Measurements from ENCODE around the gene CAB39L.

Gene CAB39L

DNA sequence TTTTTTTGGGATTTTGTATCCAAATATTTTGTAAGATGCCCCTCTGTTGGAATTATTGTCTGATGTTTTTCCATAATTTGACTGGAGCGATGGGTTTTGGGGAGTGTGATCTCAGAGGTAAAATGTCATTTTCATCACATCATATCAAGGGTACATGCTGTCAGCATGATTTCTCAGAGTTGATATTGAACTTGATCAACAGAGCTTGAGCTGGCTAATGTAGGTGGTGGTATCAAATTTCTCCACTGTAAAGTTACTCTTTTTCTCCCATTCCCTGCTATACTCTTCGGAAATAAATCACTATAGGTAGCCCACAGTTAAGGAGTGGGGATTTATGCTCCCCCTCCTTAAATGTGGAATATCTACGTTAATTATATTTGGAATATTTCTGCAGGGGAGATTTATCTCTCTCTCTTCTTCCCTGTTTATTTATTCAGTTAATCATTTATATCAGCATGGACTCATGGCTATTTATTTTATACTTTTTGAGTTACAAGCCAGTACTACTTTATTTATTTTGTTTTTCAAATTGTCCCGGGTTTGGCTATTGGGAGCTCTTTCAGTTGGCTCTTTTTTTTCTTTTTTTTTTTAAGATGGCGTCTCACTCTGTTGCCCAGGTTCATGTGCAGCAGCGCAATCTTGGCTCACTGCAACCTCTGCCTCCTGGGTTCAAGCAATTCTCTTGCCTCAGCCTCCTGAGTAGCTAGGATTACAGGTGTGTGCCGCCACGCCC is 9.0 kb upstream of the CAB39L start:
- no peak overlapping the region for H3K4me3 ChIP-seq (ENCODE audit: low read length)
- TF ChIP-seq ZNF274 (IDR thresholded peaks at IDR 0.05; ENCODE audit: low read depth, low read length), result no peak

DNA sequence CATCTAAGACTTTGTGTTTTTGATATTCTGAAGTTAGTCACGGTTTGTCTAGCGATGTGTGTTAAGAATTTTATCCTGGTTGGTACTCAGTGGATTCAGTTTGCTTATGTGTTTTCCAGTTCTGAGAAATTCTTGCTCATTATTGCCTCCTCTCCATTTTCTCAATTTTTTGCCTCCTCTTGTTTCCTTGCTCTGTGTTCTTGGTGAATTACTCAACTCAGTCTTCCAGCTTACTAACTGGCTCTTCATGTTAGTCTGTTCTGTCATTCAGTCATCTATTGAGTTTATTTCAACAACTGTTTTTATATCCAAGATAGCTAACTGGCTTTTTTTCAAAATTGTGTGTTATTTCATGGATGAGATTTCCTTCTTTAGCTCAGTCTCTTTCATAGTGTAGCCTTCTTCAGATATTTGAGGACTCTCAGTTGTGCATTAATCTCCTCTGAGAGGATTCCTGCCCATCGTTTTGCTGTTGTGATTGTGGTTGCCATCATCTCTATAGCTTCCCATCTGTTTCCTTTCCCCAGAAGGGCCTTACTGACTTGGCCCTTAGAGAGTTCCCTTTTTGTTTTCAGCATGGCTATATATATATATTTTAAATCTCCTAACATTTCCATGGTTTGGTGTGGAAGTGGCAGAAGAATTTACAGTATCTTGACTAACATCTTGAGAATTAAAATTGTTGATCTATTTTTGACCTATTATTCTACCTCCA is 6.4 kb upstream of the CAB39L start:
- no peak for TF ChIP-seq ZNF274 (IDR thresholded peaks at IDR 0.05; ENCODE audit: low read depth, low read length)
- H3K4me3 ChIP-seq (ENCODE audit: low read length), result no peak overlapping the region

DNA sequence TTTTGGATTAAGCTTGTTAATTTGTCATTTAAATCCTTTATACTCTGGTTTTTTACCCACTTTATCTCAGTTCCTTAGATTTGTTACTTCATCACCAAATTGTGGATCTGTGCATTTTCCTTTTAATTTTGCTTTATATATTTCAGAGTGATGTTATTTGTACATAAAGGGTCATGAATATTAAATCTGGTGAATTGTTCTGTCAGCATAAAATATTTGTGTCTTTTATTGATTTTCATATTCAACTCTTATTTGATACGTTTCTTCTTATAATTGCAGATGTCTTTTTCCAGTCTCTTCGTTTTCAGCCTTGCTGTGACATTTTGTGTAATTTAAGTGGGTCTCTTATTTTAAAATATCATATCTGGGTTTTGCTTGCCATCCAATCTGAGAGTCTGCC is 4.9 kb upstream of the CAB39L start:
- TF ChIP-seq ZNF274 (IDR thresholded peaks at IDR 0.05; ENCODE audit: low read depth, low read length), result no peak
- no peak overlapping the region for H3K4me3 ChIP-seq (ENCODE audit: low read length)

DNA sequence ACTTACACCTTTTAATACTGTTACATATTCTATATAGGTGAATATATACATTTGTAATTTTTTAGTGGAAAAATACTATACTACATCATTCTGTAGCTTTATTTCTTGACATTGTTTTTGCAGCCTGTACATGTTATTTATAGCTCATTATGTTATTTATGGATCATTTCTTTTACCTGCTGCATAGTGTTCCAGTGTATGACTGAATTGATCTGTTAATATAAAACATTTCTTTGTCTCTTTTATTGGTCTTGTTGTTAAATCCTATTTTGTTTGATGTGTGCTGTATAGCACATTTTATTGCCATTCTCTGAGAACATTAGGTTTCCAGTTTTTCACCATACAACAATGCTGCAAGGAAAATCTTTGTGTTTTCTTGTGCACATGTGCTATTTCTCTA is 2.6 kb upstream of the CAB39L start:
- H3K4me3 ChIP-seq (ENCODE audit: low read length), result no peak overlapping the region
- TF ChIP-seq ZNF274 (IDR thresholded peaks at IDR 0.05; ENCODE audit: low read depth, low read length), result no peak

DNA sequence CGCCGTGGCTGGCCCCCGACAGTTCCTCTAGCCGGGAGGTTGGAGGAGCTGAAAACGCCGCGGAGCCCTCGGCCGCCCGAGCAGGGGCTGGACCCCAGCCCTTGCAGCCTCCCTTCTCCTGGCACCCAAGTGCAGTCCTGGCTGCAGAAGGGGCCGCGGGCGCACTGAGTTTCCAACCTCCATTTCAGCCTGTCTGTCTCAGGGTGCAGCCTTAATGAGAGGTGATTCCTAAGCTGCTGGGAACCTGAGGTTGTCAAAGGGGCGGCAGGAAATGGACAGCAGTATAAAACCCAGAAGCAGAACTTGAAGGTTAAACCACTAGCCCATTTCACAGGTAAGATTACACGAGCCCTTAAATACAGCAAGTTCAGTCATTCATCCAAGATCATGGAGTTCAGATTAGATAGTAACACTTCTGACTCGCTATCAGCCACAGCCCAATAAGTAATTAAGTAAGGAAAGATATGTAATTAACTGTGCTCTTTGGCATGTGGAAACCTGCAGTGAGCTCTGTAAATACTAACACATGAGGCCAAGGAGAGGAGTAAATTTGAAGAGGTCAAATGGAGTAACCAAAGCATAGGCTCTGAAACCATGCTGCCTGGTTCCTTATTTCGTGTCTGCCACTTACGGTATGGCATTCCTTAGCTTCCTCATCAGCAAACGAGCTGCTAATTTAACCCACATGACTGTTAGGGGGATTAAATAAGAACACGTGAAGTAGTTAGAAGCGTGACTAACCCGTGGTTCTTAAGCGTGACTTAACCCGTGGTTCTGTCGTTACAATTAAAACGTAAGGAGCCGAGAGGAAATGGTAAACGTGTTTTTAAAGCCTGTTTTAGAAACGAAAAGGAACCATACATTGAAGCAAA is 896 bp upstream of the CAB39L start:
- no peak for TF ChIP-seq ZNF274 (IDR thresholded peaks at IDR 0.05; ENCODE audit: low read depth, low read length)
- H3K4me3 ChIP-seq (ENCODE audit: low read length), result peak overlapping the region; percentile 90

DNA sequence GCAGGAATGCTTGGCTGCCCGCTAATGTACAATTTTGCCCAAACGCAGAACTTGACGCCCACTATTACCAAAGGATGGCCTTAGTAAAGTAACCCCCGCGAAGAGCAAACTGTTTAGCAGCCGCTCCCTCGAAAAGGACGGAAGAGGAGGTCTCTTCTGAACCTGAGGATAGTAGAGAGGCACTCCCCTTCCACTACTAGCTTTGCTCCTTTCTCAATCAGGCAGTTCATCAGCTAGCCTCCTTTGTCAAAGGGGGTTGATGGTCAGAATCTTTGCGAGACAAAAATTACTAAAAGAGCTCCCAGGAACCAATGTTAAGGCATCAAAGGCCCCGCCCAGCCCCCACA is 534 bp downstream of the CAB39L start:
- H3K4me3 ChIP-seq (ENCODE audit: low read length), result peak overlapping the region; percentile 73
- TF ChIP-seq ZNF274 (IDR thresholded peaks at IDR 0.05; ENCODE audit: low read depth, low read length), result no peak

DNA sequence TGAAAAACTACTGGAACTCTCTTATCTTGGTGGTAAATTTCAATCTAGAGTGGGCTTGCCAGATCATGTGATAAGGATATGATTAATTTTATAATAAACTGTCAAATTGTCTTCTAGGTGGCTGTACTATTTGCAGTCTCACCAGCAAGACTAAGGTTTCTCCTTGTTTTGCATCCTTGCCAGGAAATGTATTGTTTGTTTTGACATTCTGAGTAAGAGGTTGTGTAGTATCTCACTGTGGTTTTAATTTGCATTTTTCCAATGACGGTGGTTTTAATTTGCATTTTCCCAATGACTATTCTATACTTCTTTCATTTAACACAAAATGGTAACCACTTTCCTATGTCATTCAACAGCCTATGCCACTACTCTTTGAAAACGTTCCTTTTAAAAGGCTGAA is 2.0 kb downstream of the CAB39L start:
- H3K4me3 ChIP-seq (ENCODE audit: low read length), result no peak overlapping the region
- TF ChIP-seq ZNF274 (IDR thresholded peaks at IDR 0.05; ENCODE audit: low read depth, low read length), result no peak

DNA sequence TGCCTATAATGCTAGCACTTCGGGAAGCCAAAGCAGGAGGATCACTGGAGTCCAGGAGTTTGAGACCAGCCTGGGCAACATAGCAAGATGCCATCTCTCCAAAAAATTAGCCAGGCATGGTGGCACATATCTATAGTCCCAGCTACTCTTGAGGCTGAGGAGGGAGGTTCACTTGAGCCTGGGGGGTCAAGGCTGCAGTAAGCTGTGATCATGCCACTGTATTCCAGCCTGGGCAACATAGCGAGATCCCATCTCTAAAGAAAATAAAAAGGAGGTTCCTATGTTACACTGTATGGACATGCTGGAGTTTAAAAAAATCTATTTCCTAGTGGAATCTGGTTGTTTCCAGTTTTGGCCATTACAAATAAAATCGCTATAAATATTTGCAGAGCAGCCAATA is 2.6 kb downstream of the CAB39L start:
- H3K4me3 ChIP-seq (ENCODE audit: low read length), result no peak overlapping the region
- TF ChIP-seq ZNF274 (IDR thresholded peaks at IDR 0.05; ENCODE audit: low read depth, low read length), result no peak

DNA sequence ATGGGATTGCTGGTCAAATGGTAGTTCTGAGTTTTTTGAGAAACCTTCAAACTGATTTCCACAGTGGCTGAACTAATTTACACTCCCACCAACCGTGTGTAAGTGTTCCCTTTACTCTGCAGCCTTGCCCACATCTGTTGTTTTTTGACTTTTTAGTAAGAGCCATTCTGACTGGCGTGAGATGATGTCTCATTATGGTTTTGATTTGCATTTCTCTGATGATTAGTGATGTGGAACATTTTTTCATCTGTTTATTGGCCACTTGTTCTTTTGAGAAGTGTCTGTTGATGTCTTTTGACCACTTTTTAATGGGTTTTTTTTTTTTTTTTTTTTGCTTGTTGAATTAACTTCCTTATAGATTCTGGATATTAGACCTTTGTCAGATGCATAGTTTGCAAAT is 4.3 kb downstream of the CAB39L start:
- H3K4me3 ChIP-seq (ENCODE audit: low read length), result no peak overlapping the region
- no peak for TF ChIP-seq ZNF274 (IDR thresholded peaks at IDR 0.05; ENCODE audit: low read depth, low read length)

DNA sequence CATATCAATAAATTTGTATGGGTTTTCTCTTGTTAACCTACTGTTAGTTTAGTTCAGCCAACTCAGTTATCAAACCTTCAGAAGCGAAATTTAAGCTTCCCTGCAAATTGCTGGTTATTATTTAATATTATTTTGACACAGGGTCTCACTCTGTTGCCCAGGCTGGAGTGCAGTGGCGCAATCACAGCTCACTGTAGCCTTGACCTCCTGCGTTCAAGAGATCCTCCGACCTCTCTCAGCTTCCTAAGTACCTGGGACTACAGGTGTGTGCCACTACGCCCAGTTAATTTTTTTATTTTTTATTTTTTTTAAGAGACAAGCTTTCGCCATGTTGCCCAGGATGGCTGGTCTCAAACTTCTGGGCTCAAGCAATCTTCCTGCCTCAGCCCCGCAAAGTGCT is 6.2 kb downstream of the CAB39L start:
- H3K4me3 ChIP-seq (ENCODE audit: low read length), result no peak overlapping the region
- TF ChIP-seq ZNF274 (IDR thresholded peaks at IDR 0.05; ENCODE audit: low read depth, low read length), result no peak

DNA sequence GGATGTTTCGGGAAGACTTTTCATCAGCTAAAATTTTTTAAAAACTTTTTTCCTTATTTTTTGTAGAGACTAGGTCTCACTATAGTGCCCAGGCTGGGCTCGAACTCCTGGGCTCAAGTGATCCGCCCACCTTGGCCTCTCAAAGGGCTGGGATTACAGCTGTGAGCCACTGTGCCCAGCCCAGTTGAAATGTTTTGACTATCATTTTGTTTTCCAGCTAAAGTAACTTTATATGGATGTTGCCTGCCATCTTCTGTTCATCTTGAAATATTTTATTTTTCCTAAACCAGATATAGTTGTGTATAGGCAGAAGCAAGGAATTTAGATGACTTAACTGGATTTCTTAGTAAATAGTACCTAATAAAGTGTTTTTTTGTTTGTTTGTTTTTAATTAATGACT is 7.0 kb downstream of the CAB39L start:
- TF ChIP-seq ZNF274 (IDR thresholded peaks at IDR 0.05; ENCODE audit: low read depth, low read length), result no peak
- no peak overlapping the region for H3K4me3 ChIP-seq (ENCODE audit: low read length)

DNA sequence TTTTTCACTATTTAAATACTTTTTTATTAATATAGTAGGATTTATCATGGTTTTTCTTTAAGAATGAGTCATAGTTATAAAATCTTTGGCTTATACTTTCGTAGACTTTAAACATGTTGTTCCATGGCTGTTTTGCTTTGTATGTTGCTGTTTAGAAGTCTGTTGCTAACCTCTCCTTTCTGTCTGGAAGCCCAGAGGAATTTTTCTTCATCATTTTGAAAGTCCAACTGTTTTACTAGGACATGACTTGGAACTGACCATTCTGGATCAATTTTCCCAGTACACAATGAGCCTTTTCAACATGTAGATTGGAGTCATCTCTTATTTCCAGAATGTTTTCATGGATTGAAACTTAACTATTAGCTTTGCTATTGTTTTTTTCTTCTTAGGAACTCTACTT is 7.9 kb downstream of the CAB39L start:
- H3K4me3 ChIP-seq (ENCODE audit: low read length), result no peak overlapping the region
- TF ChIP-seq ZNF274 (IDR thresholded peaks at IDR 0.05; ENCODE audit: low read depth, low read length), result no peak

DNA sequence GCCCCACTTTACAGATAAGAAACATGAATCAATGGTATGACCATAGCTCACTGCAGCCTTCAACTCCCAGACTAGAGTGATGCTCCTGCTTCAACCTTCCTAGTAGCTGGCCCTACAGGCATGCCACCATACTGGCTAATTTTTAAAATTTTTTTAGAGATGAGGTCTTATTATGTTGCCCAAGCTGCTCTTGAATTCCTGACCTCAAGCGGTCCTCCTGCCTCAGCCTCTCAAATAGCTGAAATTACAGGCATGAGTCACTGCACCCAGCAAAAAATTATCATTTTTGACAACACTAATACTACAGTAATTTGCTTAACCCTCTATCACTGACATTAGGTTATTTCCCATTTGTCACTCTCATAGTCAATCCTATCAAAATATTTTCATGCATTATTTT is 14.7 kb downstream of the CAB39L start:
- TF ChIP-seq ZNF274 (IDR thresholded peaks at IDR 0.05; ENCODE audit: low read depth, low read length), result no peak
- no peak overlapping the region for H3K4me3 ChIP-seq (ENCODE audit: low read length)

DNA sequence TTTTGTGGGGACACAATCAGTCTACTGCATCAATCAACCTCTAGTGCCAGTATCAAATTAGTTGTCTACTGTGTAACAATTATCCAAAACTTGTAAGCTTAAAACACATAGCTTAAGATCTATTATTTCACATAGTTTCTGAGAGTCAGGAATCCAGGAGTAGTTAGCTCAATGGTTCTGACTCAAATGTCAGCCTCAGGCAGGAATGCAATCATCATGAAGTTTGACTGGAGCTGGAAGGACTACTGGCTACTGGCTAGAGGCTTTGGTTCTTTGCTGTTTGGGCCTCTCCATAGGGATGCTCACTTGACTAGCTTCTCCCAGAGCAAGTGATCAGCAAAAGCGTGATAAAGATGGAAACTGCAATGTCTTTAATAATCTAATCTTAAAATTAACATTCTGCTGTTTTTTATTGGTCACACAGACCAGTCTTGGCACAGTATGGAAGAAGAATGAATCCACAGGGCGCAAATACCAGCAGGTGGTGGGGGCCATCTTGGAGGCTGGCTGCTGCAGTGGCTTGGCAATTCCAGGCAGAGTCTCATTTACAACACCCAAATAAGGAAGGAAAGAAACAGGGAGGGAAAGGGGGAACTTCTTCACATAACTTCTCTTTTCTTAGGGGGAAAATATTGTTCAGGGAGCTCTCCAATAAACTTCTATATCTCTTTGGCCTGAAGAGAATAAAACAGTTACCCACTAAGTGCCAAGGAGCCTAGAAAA is 15.7 kb downstream of the CAB39L start:
- no peak overlapping the region for H3K4me3 ChIP-seq (ENCODE audit: low read length)
- TF ChIP-seq ZNF274 (IDR thresholded peaks at IDR 0.05; ENCODE audit: low read depth, low read length), result no peak

All from GM08714 (cell line).